IMR-90 (cell line): ENCODE measurements around the gene TTLL9. TPM values are rescaled to one million over a fixed set of nuclear protein-coding genes. Genes with fewer than 3 reads are reported as not detected.

Experiments
- ATAC-seq: fragments of 200-7000 bp; cut with Tn5 transposase; 2 replicates; pipeline ENCODE4 v1.9.1; 2020; ENCODE audit warnings: low read depth, mild to moderate bottlenecking, moderate library complexity
- BruUV-seq: library from RNA; stranded (reverse); fragments of 400-500 nt; replicated peaks from 2 replicates; lab custom pipeline; 2021; lab: Mats Ljungman, UMichigan
- CTCF ChIA-PET: fragments of 300-600 bp; formaldehyde crosslinking; extraction: SDS; loops from one replicate; lab custom pipeline; 2021; ENCODE audit warnings: antibody characterized with exemption; lab: Yijun Ruan, JAX
- POLR2A ChIA-PET: fragments of 300-600 bp; sonication (Branson Sonifier 250); formaldehyde crosslinking; loops from one replicate; lab custom pipeline; 2022; ENCODE audit warnings: antibody characterized with exemption; ENCODE audit not compliant: unreplicated experiment; lab: Charles Lee
- DNase-seq: peaks from one replicate; pipeline ENCODE4 v3.0.0; 2013
- H2AFZ ChIP-seq: replicated peaks from 2 replicates; pipeline ENCODE3; 2013; ENCODE audit warnings: low read length, mild to moderate bottlenecking; ENCODE audit not compliant: poor library complexity
- H2AK5ac ChIP-seq: 2 replicates; pipeline ENCODE4 v1.6.1; 2013; ENCODE audit warnings: low read depth, low read length, inconsistent platforms
- H2AK9ac ChIP-seq: replicated peaks from 2 replicates; pipeline ENCODE3; 2013; ENCODE audit warnings: mild to moderate bottlenecking, low read depth, low read length, moderate library complexity; ENCODE audit not compliant: poor library complexity
- H2BK120ac ChIP-seq: 2 replicates; pipeline ENCODE4 v1.6.1; 2013; ENCODE audit warnings: low read depth, low read length, inconsistent platforms
- H2BK15ac ChIP-seq: 3 replicates; pipeline ENCODE4 v1.6.1; 2013; ENCODE audit warnings: low read depth, low read length, inconsistent platforms
- H2BK20ac ChIP-seq: 2 replicates; pipeline ENCODE4 v1.6.1; 2013; ENCODE audit warnings: low read depth, mild to moderate bottlenecking, inconsistent platforms, low read length, moderate library complexity
- H2BK5ac ChIP-seq: 2 replicates; pipeline ENCODE4 v1.6.1; 2013; ENCODE audit warnings: mild to moderate bottlenecking, low read depth, low read length, inconsistent platforms; ENCODE audit not compliant: poor library complexity, severe bottlenecking
- H3K14ac ChIP-seq: replicated peaks from 2 replicates; pipeline ENCODE4 v1.6.1; 2013; ENCODE audit warnings: low read depth, low read length, inconsistent platforms
- H3K18ac ChIP-seq: 2 replicates; pipeline ENCODE4 v1.6.1; 2013; ENCODE audit warnings: low read depth, low read length, control low read depth
- H3K23ac ChIP-seq: 2 replicates; pipeline ENCODE4 v1.6.1; 2013; ENCODE audit warnings: low read depth, low read length, inconsistent platforms
- H3K27ac ChIP-seq: 2 replicates; pipeline ENCODE4 v1.5.1; 2013; ENCODE audit warnings: mild to moderate bottlenecking, control low read depth, low read length; ENCODE audit not compliant: insufficient read depth
- H3K27me3 ChIP-seq: 2 replicates; pipeline ENCODE4 v1.6.1; 2013; ENCODE audit warnings: low read length; ENCODE audit not compliant: control insufficient read depth, insufficient read depth
- H3K36me3 ChIP-seq: 2 replicates; pipeline ENCODE4 v1.6.1; 2013; ENCODE audit warnings: low read length, mixed read lengths; ENCODE audit not compliant: control insufficient read depth, insufficient read depth
- H3K4ac ChIP-seq: 2 replicates; pipeline ENCODE4 v1.6.1; 2013; ENCODE audit warnings: low read depth, low read length, inconsistent platforms
- H3K4me1 ChIP-seq: 2 replicates; pipeline ENCODE4 v1.6.1; 2013; ENCODE audit warnings: low read length, mixed read lengths; ENCODE audit not compliant: control insufficient read depth, insufficient read depth
- H3K4me2 ChIP-seq: 2 replicates; pipeline ENCODE4 v1.6.1; 2013; ENCODE audit warnings: low read depth, mild to moderate bottlenecking, control low read depth, low read length, moderate library complexity
- H3K4me3 ChIP-seq: 2 replicates; pipeline ENCODE4 v1.5.1; 2013; ENCODE audit warnings: low read depth, mild to moderate bottlenecking, control low read depth, low read length, moderate library complexity; ENCODE audit not compliant: insufficient read depth
- H3K56ac ChIP-seq: 2 replicates; pipeline ENCODE4 v1.6.1; 2013; ENCODE audit warnings: low read length, inconsistent platforms; ENCODE audit not compliant: insufficient read depth; ENCODE audit errors: extremely low read depth
- H3K79me1 ChIP-seq, 2 experiments: 2 replicates each; pipeline ENCODE4 v1.6.1; 2013; ENCODE audit warnings: low read length in 2 of 2, inconsistent platforms in 1 of 2, low read depth in 1 of 2
- H3K9ac ChIP-seq: 2 replicates; pipeline ENCODE4 v1.6.1; 2013; ENCODE audit warnings: low read depth, low read length, control low read depth
- H3K9me1 ChIP-seq: 2 replicates; pipeline ENCODE4 v1.6.1; 2013; ENCODE audit warnings: low read length, inconsistent platforms; ENCODE audit not compliant: insufficient read depth
- H3K9me3 ChIP-seq: 2 replicates; pipeline ENCODE4 v1.6.1; 2013; ENCODE audit warnings: low read length; ENCODE audit not compliant: control insufficient read depth, insufficient read depth
- H4K20me1 ChIP-seq: 2 replicates; pipeline ENCODE4 v1.6.1; 2013; ENCODE audit warnings: low read length, inconsistent platforms; ENCODE audit not compliant: insufficient read depth
- H4K5ac ChIP-seq: 2 replicates; pipeline ENCODE4 v1.6.1; 2013; ENCODE audit warnings: mild to moderate bottlenecking, low read depth, low read length, control low read depth
- H4K8ac ChIP-seq, 2 experiments: 2 replicates each; pipeline ENCODE4 v1.6.1; 2013; ENCODE audit warnings: low read depth in 2 of 2, low read length in 2 of 2, control low read depth in 1 of 2, inconsistent platforms in 1 of 2
- H4K91ac ChIP-seq: 2 replicates; pipeline ENCODE4 v1.6.1; 2013; ENCODE audit warnings: low read depth, low read length, inconsistent platforms; ENCODE audit not compliant: insufficient read depth
- BHLHE40 ChIP-seq: fragments of 150-350 bp; IDR thresholded peaks from 2 replicates; pipeline ENCODE4 v1.6.1; 2016; ENCODE audit warnings: mild to moderate bottlenecking, low read depth, low read length
- CEBPB ChIP-seq: IDR thresholded peaks from 2 replicates; pipeline ENCODE4 v1.6.1; 2012; ENCODE audit warnings: low read depth, low read length, improper control_type of control experiment
- ELK1 ChIP-seq: fragments of 150-350 bp; IDR thresholded peaks from 2 replicates; pipeline ENCODE4 v1.6.1; 2016; ENCODE audit warnings: low read depth, mild to moderate bottlenecking, low read length, moderate library complexity, borderline replicate concordance
- FOS ChIP-seq: fragments of 150-350 bp; IDR thresholded peaks from 2 replicates; pipeline ENCODE4 v1.6.1; 2016; ENCODE audit warnings: low read depth, low read length
- MAFK ChIP-seq: IDR thresholded peaks from 2 replicates; pipeline ENCODE4 v1.6.1; 2012; ENCODE audit warnings: low read depth, low read length, improper control_type of control experiment
- MAZ ChIP-seq: IDR thresholded peaks from 2 replicates; pipeline ENCODE4 v1.6.1; 2012; ENCODE audit warnings: low read depth, mild to moderate bottlenecking, low read length, improper control_type of control experiment, moderate library complexity, borderline replicate concordance
- NFE2L2 ChIP-seq: fragments of 150-350 bp; IDR thresholded peaks from 2 replicates; pipeline ENCODE4 v1.6.1; 2016; ENCODE audit warnings: low read depth, mild to moderate bottlenecking, low read length
- POLR2A ChIP-seq: IDR thresholded peaks from 2 replicates; pipeline ENCODE4 v1.6.1; 2012; ENCODE audit warnings: mild to moderate bottlenecking, low read depth, low read length
- RAD21 ChIP-seq: IDR thresholded peaks from 2 replicates; pipeline ENCODE4 v1.6.1; 2012; ENCODE audit warnings: low read length, improper control_type of control experiment
- RFX5 ChIP-seq: IDR thresholded peaks from 2 replicates; pipeline ENCODE4 v1.8.0; 2012; ENCODE audit warnings: low read depth, mild to moderate bottlenecking, low read length, moderate library complexity
- SMC3 ChIP-seq: fragments of 150-350 bp; IDR thresholded peaks from 2 replicates; pipeline ENCODE4 v1.6.1; 2016; ENCODE audit warnings: low read depth, mild to moderate bottlenecking, antibody characterized with exemption, low read length, moderate library complexity
- WGBS, 2 experiments: methylation state at CpG; one replicate each; pipeline versions ENCODE4 v1.1.5 to v1.1.7; 2013; ENCODE audit warnings: missing lambda C conversion rate in 2 of 2; ENCODE audit not compliant: insufficient read length in 1 of 2; ENCODE audit errors: extremely low coverage in 2 of 2; 5-methylcytosine and 5-hydroxymethylcytosine counted together
- dilution Hi-C: fragments of 300-500 bp; cut with HindIII; formaldehyde crosslinking; loops from one replicate; pipeline ENCODE4 v1.14.3; 2018; ENCODE audit warnings: low sequenced_read_pairs; ENCODE audit not compliant: unreplicated experiment
- in situ Hi-C: fragments of 300-500 bp; cut with MboI; formaldehyde crosslinking; loops from 3 replicates; pipeline ENCODE4 v1.14.3; 2019; ENCODE audit warnings: low sequenced_read_pairs, inconsistent platforms, mixed read lengths
- intact Hi-C: fragments of 100-400 bp; cut with micrococcal nuclease; formaldehyde crosslinking; loops from 2 replicates; pipeline ENCODE4 v1.10.0; 2022
- polyA plus RNA-seq, 3 experiments: library from polyadenylated mRNA; depleted of rRNA; stranded (reverse); fragments of >200 nt; gene quantifications; 2 replicates each; pipeline ENCODE4 v1.2.3, GENCODE V29; 2012; ENCODE audit warnings: low replicate concordance in 1 of 3
- total RNA-seq: library from RNA; depleted of rRNA; stranded (reverse); fragments of >200 nt; gene quantifications from 2 replicates; pipeline ENCODE4 v1.2.3, GENCODE V29; 2012
- TF ChIP-seq, protein P1 (sequence below): conservative IDR thresholded peaks from 2 replicates; pipeline ENCODE4 v1.5.1; 2012; ENCODE audit warnings: mild to moderate bottlenecking, low read depth, low read length, improper control_type of control experiment

TTLL9 gene
- total and polyA plus RNA-seq, 2 of the 4 experiments (the other 2 are of a cell fraction), result not detected

- Histone ChIP-seq H4K5ac (no peak overlapping the region), H3K27ac (no peak overlapping the region), H3K27me3 (peaks cover 40% of the 10 kb centered on the region), H2AK9ac (no peak overlapping the region), H3K4me2 (no peak overlapping the region), H3K9me3 (no peaks in the 10 kb centered on the region), H3K23ac (no peak overlapping the region), H3K4me1 (no peaks in the 10 kb centered on the region), H2BK20ac (no peak overlapping the region), H4K8ac (no peak overlapping the region), H3K56ac (no peak overlapping the region), H2BK15ac (no peak overlapping the region), H3K79me1 (no peaks in the 10 kb centered on the region), H3K9ac (no peak overlapping the region), H2AK5ac (no peak overlapping the region), H3K9me1 (no peaks in the 10 kb centered on the region), H2AFZ (no peak overlapping the region), H2BK120ac (no peak overlapping the region), H3K4ac (no peak overlapping the region), H3K14ac (no peak overlapping the region), H2BK5ac (no peak overlapping the region), H4K91ac (no peak overlapping the region), H3K36me3 (no peaks in the 10 kb centered on the region), H3K18ac (no peak overlapping the region), H3K4me3 (no peak overlapping the region), H4K20me1 (no peaks in the 10 kb centered on the region)
- TF ChIP-seq FOS (no peak), RAD21 (no peak), POLR2A (no peak), NFE2L2 (no peak), RFX5 (no peak), BHLHE40 (no peak), ELK1 (no peak), MAFK (no peak), MAZ (no peak), SMC3 (no peak), CEBPB (no peak)
- TF ChIP-seq, protein P1, sequence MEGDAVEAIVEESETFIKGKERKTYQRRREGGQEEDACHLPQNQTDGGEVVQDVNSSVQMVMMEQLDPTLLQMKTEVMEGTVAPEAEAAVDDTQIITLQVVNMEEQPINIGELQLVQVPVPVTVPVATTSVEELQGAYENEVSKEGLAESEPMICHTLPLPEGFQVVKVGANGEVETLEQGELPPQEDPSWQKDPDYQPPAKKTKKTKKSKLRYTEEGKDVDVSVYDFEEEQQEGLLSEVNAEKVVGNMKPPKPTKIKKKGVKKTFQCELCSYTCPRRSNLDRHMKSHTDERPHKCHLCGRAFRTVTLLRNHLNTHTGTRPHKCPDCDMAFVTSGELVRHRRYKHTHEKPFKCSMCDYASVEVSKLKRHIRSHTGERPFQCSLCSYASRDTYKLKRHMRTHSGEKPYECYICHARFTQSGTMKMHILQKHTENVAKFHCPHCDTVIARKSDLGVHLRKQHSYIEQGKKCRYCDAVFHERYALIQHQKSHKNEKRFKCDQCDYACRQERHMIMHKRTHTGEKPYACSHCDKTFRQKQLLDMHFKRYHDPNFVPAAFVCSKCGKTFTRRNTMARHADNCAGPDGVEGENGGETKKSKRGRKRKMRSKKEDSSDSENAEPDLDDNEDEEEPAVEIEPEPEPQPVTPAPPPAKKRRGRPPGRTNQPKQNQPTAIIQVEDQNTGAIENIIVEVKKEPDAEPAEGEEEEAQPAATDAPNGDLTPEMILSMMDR, result no peak
- BruUV-seq, result no TSS peak
- no peak for ATAC-seq
- in situ Hi-C loops (no loop called here), dilution Hi-C loops (no loop called here), intact Hi-C loops (loop anchor here (5.0 kb wide), 1 partner anchor 743 kb away; no protein-coding TSS in a partner anchor)
- no peak for DNase-seq
- ChIA-PET POLR2A (no interaction called here), CTCF (no interaction called here)
- 60% methylated on average over 2 of the region's 6 CpGs; no CpG with 5 or more reads in 1 of the 2 experiments for WGBS, 2 experiments
Measured at GRCh38 chr20:31919410-31920155, 49.1 kb downstream of the TTLL9 start.
